GM21381 (cell line): Measurements from ENCODE around the gene MPST.
"Not testable (repeated sequence)": the region's sequence is repeated elsewhere in the genome, so short reads cannot be mapped to it uniquely, and the experiment has no call there.

Experiments
- ATAC-seq: cut with Tn5 transposase; IDR thresholded peaks from one replicate; pipeline ENCODE4 v1.9.1; 2021; ENCODE audit warnings: mild to moderate bottlenecking, moderate library complexity; ENCODE audit not compliant: unreplicated experiment

The MPST gene

GRCh38 chr22:37059876-37060449, 40.4 kb downstream of the MPST start:
- ATAC-seq: no peak

DNA sequence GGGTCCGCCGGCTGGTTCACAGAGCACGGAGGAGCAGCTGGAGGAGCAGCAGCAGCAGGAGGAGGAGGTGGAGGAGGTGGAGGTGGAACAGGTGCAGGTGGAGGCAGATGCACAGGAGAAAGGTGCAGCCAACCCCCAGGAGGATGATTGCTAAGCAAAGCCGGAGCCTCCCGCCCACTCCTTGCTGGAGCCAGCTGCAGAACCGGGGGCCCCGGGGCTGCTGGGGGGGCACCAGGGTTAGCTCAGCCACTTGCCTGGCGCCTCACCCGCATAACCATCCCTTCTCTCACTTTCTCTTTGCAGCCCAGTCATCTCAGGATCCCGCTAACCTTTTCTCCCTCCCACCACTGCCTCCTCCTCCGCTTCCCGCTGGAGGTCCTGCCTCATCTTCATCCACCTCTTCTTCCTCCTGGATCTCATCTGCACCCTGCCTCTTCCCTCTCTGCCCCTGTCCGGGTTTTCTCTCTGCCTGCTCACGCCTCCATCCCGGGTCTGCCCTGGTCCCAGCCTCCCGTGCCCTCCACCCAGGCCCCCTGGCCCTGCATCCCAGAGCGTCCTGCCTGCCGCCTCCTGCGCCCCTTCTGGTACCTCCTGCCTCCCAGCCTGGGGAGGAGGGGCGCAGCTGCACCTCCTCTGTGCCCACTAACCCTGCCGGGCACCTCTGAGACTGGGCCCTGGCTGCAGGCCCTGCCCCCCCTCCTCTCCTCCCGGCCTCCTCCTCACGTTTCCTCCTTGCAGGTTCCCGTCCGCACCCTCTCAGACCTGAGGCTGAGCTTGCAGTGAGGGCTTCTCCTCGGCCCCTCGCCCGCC, 41.5 kb downstream of the MPST start:
- ATAC-seq: no peak

DNA sequence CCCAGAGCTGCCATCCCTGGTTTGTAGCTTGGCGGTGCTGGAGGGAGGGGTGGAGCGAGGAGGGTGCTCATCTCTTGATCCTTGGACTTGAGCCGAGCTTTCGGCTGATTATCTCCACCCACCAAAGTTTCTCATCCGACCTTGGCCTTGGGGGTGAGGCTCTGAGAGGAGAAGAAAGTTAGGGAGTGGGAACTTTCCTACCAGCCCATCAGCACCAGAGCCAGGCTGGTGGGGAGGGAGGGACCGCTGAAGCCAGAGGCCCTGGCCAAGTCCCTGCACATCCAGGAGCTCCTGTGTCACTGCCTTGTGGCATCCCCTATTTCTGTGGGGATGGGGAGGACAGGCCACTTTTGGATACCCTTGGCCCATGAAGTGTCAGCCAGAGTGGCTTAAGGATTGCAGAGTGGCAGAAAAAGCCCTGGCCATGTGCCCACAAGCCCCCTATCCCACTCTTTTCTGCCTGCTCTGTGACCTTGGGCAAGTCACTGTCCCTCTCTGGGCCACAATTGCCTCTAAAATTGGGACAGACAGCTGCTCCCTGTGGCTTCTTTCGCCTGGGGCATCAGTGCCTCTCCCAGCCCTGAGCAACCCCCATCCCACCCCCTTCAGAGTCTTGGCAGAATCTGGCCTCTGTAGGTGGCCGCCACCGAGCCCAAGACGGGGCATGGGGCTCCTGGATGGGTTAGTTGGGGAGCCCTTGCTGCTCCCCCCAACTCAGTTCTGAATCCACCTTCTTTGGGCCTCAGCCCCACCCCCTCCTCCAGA, 42.3 kb downstream of the MPST start:
- no peak for ATAC-seq

DNA sequence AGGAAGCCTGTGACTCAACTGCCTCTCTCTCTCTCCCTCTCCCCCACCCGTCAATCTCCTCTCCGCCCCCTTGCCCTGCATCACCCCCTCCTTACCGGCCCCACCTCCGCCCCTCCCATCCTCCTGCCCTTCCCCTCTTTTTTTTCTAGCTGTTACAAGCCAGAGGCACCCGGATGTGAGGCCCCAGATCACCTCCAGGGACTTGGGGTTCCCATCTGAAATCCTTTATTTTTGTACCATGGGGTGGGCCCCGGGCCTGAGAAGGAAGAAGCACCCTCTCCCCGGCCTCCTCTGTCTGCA, 42.8 kb downstream of the MPST start:
- no peak for ATAC-seq

GRCh38 chr22:37062702-37063381, 43.3 kb downstream of the MPST start:
- no peak for ATAC-seq

DNA sequence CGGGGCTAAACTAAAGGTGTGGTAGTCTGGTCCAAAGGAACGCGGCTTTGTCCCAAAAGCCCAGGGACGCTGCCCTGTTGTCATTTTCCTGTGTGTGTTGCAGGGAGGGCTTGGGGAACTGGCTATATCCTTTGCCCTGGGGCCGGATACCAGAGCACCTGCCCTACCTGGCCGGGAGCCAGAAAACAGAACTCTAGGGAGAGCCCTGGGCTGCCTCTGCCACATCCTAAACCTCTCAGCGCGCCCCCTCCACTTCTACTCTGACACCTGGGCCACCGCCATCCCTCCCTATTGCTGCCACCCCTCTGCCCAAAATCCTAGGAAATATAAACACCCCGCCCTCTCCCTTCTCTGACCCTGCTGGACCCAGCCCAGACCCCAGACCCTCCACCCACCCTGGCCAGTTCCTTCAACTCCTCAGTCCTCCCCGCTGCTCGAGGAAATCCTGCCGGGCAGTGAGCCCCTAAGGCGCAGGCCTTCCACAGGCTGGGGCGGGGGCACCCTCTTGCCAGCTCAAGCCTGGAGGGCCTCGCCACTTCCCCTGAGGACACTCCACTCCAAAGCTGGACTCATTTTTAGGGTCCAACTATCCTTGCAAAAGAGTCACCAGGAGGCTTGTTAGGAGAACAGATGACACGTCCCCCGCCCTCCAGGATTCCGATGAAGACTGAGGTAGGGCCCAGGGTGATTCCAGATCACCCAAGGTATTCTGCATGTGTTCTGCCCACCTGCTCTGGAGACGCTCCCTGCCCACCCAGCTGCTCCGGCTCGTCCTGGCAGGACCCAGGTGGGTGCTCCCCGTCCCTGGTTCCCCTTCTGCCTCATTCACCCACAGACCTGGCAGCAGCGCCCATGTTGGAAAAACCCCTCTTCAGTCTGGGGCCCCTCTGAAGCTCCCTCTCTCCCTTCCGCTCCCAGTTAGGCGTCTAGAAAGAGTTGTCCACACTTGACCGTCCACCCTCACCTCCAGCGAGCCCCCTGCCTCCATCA, 44.2 kb downstream of the MPST start:
- no peak for ATAC-seq

GRCh38 chr22:37064553-37064952, 45.0 kb downstream of the MPST start:
- ATAC-seq: no peak

GRCh38 chr22:37065180-37065579, 45.6 kb downstream of the MPST start:
- no peak for ATAC-seq

- no peak for ATAC-seq
Observed at GRCh38 chr22:37065961-37066360, 46.4 kb downstream of the MPST start.

- ATAC-seq: no peak
Observed at GRCh38 chr22:37067428-37067827, 47.9 kb downstream of the MPST start.

DNA sequence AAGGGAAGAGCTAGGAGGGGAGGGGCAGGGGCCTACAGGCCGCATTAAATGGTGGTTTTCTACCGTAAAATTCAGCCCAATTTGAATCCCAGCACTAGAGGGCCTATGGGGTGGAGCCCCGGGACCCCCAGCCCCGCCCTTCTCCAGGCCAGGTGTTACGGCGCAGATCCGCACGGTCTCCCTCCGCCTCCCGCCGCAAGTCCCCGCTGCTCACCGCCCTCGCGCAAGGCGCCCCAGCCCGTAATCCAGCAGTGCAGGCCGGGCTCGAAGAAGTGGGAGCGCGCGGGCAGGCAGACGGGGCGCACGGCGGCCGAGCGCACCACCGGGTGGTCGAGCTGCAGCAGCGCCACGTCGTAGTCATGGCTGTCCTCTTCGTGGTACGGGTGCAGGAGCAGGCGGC, 49.3 kb downstream of the MPST start:
- ATAC-seq: no peak

GRCh38 chr22:37069319-37069718, 49.8 kb downstream of the MPST start:
- ATAC-seq: no peak

DNA sequence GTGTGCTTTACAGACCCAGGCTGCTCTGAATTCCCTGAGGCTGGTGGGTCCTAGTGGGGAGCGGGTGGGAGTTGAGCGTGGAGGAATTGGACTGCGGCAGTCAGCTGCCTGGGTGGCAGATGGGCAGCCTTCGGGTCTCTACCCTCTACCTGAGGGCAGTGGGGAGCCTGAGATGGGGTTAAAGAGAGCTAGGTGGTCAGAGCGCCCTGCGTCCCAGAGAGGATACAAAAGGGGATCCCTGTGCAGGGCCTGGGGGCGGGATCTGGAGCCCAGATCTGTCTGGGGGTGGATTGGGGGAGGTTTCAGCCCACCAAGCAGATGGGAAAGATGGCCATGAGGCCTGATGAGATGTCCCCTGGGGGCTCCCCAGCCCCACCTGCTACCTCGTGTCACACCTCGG, 50.2 kb downstream of the MPST start:
- no peak for ATAC-seq

GRCh38 chr22:37070334-37070733, 50.8 kb downstream of the MPST start:
- no peak for ATAC-seq

- no peak for ATAC-seq
Observed at GRCh38 chr22:37070744-37071143, 51.2 kb downstream of the MPST start.

DNA sequence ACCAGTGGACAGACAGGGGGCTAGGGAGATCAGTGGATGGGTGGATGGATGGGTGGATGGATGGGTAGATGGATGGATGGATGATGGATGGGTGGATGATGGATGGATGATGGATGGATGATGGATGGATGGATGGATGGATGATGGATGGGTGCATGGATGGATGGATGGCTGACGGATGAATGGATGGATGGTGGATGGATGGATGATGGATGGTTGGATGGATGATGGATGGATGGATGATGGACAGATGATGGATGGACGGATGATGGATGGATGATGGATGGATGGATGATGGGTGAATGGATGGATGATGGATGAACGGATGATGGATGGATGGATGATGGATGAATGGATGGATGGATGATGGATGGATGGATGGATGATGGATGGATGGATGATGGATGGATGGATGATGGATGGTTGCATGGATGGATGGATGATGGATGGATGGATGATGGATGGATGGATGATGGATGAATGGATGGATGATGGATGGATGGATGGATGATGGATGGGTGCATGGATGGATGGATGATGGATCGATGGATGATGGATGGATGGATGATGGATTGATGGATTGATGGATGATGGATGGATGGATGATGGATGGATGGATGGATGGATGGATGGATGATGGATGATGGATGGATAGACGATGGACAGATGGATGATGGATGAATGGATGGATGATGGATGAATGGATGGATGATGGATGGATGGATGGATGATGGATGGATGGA, 52.5 kb downstream of the MPST start:
- ATAC-seq: not testable (repeated sequence)

GRCh38 chr22:37072673-37073072, 53.1 kb downstream of the MPST start:
- ATAC-seq: no peak

- no peak for ATAC-seq
Observed at GRCh38 chr22:37074537-37074936, 55.0 kb downstream of the MPST start.

DNA sequence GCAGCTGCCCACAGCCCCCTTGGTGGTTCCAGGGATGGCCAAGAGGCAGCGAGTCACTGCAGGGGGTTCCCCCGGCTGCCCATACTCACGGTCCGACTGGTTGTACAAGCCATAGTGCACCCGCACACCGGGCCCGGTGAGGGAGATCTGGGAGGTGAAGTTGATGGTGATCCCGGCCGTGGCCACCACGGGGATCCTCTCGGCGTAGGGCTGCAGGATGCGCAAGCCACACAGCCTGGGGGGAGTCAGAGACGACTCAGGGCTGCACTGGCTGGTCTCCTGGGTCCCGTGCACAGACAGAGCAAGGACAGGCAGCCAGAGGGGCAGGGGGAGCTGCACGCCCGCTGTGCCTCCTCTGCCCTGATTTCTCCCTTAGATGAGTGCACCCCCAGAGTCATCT, 55.5 kb downstream of the MPST start:
- ATAC-seq: no peak
